Left cardiac atrium (tissue), 4 donors: ENCODE data around the gene SYT3. TPM values are rescaled to one million over a fixed set of nuclear protein-coding genes. Genes with fewer than 3 reads are reported as not detected.

Source experiments
- ATAC-seq, 2 donors: fragments of 200-7000 bp; cut with Tn5 transposase; one replicate each; pipeline ENCODE4 v1.9.1; 2020; ENCODE audit warnings: mild to moderate bottlenecking in 2 of 2, moderate library complexity in 2 of 2
- DNase-seq: peaks from one replicate; pipeline ENCODE4 v3.0.0-alpha.2; 2020
- intact Hi-C, 2 donors: fragments of 100-400 bp; cut with DNase I; formaldehyde crosslinking; loops; one replicate each; pipeline versions ENCODE4 v1.14.1 to v1.15.1; 2022 to 2023
- long read RNA-seq: library from polyadenylated mRNA; unstranded; transcript quantifications from one replicate; pipeline ENCODE4 v2.0.0, GENCODE V29; 2021
- total RNA-seq, 2 donors: library from RNA; stranded (reverse); fragmentation: NEBNext Ultra II Directional; extraction: Animal tissue kit (Norgen Biotek cat#: 25700); gene quantifications; one replicate each; pipeline ENCODE4 v1.2.1, GENCODE V29; 2021
- donor health status: DM: no; HTN: yes; CAD: no.
- donor health status: DM: no; HTN: yes; CAD: no; lungs with severe emphysema.
- donor health status: DM: yes; HTN: yes; CAD: no.
- donor health status: Dilated cardiomyopathy.

SYT3 gene, protein sequence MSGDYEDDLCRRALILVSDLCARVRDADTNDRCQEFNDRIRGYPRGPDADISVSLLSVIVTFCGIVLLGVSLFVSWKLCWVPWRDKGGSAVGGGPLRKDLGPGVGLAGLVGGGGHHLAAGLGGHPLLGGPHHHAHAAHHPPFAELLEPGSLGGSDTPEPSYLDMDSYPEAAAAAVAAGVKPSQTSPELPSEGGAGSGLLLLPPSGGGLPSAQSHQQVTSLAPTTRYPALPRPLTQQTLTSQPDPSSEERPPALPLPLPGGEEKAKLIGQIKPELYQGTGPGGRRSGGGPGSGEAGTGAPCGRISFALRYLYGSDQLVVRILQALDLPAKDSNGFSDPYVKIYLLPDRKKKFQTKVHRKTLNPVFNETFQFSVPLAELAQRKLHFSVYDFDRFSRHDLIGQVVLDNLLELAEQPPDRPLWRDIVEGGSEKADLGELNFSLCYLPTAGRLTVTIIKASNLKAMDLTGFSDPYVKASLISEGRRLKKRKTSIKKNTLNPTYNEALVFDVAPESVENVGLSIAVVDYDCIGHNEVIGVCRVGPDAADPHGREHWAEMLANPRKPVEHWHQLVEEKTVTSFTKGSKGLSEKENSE
- under 1 TPM; 0.24 to 0.52 TPM for total RNA-seq
- long read RNA-seq, partial matches to known transcripts, result 1 of 4 reads
- long read RNA-seq, other reads (novel, unspliced or antisense), result 0 of 4 reads

- intact Hi-C loops, result loop anchor here in 1 of 2 donors (5.0 kb wide), 1 partner anchor 102 kb away; no protein-coding TSS in a partner anchor
- peak; percentile 88 to 94 for ATAC-seq
These were observed at the start of gene SYT3 for GRCh38 chr19:50639121-50640112. TSS of gene SYT3 (minus strand) at chr19:50639881. CDS start at chr19:50637411, 2,470 bp downstream.

GRCh38 chr19:50688766-50689165 lies 49.1 kb upstream of the SYT3 start:
- ATAC-seq (no peak), DNase-seq (no peak)
- intact Hi-C loops, result no loop called here

More at GRCh38 chr19:50639121-50640112, at the start of gene SYT3:
- peak; percentile 73 for DNase-seq

GRCh38 chr19:50686310-50687032 lies 46.8 kb upstream of the SYT3 start:
- DNase-seq (no peak), ATAC-seq (no peak)
- intact Hi-C loops, result no loop called here

DNA sequence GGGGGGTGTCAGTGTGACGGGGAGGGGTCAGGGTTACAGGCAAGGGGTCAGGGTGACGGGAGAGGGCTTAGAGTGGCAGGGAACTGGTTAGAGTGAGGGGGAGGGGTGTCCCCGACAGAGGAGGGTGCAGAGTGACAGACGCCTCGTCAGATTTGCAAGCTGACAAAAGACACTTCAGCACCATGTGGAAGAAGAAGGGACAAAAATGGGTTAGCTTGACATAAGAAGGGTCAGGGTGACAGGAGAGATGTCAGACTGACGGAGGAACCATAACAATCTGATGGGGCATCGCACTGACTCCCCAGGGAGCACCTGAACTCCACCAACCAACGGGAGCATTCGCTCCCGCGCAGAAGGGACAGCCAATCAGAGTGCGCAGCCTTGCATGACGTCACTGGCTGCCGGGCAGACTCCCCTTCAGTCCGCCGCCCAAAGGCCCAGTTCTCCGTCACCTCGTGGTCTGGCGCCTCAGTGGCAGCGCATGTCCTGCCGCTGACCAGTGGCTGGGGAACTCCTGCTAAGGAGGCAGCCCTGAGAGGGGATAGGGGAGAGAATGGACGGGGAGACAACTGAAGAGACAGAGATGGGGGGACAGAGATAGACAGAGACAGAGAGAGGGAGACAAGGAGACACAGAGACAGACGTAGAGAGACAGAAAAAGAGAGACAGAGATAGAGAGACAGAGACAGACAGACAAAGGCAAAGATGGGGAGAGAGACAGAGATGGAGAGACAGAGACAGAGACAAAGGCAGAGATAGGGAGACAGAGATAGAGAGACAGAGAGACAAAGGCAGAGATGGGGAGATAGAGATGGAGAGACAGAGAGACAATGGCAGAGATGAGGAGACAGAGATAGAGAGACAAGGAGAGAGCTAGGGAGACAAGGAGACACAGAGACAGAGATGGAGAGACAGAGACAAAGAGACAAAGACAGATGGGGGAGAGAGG lies 39.8 kb upstream of the SYT3 start:
- intact Hi-C loops, result no loop called here
- ATAC-seq (peak; percentile 95 to 96), DNase-seq (peak; percentile 83)

DNA sequence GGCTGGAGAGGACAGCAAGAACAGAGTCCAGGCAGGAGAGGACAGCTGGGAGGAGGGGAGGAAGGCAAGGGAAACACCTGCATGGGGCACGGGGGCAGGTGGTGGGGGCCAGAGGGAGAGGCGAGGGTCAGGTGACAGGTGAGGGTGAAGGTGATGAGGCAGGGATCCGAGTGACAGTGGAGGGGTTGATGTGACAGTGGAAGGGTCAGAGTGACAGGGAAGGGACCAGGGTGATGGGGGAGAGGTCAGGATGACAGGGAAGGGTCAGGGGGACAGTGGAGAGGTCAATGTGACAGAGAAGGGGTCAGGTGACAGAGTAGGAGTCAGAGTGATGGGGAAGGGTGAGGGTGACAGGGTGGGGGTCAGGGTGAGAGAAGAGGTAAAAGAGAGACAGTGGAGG lies 38.6 kb upstream of the SYT3 start:
- ATAC-seq, result no peak
- intact Hi-C loops, result no loop called here
- no peak for DNase-seq

DNA sequence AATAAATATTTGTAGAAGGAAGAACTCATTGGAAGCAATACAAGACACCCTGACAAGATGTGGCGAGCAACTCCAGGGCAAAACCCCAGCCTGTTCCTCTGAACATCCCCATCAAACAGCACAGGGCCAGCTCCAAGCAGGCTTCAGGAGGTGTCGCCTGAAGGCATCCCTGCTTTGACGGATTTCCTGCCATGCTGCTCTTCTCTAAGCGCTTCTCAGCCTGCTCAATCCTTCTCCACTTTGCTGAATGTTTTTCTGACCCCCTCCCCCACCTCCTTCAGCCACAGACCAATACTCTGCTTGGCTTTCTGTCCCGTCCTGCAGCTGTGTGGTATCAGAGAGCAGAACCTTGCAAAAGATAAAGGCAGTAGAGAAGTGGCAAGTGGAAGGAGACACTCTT lies 38.0 kb upstream of the SYT3 start:
- DNase-seq, result no peak
- intact Hi-C loops, result no loop called here

DNA sequence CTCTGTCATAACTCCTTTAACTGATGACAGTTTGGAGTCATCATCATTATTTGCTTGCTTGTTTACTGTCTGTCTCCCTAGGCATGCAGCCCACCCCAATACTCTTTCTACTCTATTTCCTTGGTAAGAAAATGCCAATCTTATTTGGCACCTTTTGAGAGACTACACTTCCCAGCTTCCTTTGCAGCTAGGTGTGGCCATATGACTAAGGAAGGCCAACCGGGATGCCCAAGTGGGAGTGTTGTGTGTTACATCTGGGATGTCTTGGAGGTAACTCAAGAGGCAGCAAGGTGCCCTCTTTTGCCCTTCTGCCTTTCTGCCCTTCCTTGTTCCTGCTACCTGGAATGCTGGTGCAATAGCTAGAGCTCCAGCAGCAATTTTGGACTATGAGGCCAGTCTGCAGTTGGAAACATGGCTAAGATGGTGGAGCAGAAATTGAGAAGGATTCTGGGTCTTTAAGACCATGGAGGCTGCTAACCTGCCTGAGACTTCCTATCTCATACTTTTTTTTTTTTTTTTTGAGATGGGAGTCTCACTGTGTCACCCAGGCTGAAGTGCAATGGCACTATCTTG lies 37.0 kb upstream of the SYT3 start:
- intact Hi-C loops, result no loop called here
- ATAC-seq (no peak), DNase-seq (no peak)

More for the DNA sequence above, 38.0 kb upstream of the SYT3 start:
- no peak for ATAC-seq

GRCh38 chr19:50673118-50673517 lies 33.4 kb upstream of the SYT3 start:
- no peak for DNase-seq
- ATAC-seq, result no peak
- intact Hi-C loops, result no loop called here

DNA sequence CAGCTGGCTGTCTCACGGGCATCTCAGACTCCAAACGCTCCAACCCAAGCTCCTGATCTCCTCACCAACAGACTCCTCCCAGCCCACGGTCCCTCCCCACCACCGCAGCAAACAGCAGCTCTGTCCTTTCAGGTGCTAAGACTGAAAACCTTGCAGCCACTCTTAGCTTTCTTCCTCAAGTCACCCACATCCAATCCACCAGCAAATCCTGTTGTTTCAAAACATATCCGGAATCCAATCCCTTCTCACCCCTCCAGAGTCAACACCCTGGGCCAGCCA lies 30.4 kb upstream of the SYT3 start:
- intact Hi-C loops, result no loop called here
- no peak for DNase-seq
- no peak for ATAC-seq

DNA sequence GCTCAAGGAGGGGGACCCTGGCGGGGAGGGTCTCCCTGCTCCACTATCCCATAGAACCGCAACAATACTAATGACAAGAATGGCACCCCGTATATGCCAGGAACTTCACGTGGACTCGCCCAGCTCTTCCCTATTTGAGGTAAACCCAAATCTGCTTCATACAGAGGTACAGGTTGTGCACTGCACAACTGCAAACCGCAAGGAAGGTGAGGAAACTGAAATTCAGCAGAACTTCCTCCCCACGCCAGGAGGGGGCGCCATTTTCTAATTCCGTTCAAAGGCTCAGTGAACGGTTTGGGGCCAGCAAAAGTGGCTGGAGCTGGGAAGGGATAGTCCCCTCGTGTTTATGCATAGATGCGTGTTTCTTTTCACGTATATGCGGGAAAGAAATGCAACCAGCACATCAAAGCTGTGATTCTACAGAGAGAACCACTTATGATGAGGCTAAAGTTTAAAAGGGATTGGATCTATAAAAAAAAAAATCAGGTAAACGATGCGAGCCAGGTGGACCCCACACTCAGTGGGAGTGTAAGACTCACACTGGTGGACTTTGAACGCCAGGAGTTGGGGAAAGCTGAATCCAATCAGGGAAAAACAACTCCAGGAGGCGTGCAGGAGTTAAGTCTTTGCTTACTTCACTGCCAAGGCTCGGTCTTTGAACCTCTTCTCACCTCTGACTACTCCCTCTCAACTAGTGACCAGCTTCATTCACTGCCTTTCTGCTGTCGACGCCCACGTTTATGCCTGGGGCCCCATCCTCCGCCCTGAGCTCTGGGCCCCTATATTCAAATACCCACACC lies 29.8 kb upstream of the SYT3 start:
- DNase-seq, result no peak
- intact Hi-C loops, result no loop called here
- ATAC-seq, result no peak

DNA sequence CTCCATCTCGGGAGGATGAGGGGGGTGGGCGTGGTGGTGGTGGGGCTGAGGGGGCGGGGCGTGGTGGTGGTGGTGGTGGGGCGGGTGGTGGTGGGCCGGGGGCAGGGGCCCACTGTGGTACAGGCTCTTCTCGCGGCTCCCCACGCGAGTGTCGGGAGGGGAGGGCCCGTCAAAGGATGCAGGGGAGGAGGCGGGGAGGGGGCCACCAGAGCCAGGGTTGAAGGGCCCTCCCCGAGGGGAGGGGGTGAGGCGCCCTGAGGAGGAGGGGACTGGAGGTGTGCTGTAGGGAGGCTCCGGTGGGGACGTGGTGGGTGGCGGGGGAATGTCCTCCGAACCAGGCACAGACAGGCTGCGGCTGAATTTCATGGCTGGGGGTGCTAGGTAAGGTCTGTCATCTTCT lies 29.2 kb upstream of the SYT3 start:
- DNase-seq, result no peak
- intact Hi-C loops, result no loop called here
- no peak for ATAC-seq

DNA sequence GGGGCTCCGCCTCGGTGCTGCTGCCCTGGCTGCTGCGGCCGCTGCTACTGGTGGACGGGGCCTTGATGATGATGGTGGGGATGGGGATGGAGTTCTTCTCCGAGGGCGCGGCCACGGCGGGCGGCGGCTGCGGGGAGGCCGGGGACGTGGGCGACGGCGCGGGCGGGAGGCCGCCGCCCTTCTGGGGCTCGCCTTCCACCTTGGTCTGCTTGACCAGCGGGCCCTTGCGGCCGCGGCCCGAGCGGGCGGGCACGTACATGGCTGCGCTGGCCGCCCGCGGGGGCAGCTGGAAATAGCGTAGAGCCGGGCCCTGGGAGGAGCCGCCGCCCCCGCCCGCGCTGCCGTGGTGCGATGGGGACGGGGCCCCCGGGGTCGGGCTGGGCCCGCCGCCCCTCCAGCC lies 28.7 kb upstream of the SYT3 start:
- DNase-seq (no peak), ATAC-seq (no peak)
- intact Hi-C loops, result no loop called here

- intact Hi-C loops, result no loop called here
- DNase-seq (no peak), ATAC-seq (no peak)
These were observed 28.1 kb upstream of the SYT3 start for GRCh38 chr19:50667759-50668231.

DNA sequence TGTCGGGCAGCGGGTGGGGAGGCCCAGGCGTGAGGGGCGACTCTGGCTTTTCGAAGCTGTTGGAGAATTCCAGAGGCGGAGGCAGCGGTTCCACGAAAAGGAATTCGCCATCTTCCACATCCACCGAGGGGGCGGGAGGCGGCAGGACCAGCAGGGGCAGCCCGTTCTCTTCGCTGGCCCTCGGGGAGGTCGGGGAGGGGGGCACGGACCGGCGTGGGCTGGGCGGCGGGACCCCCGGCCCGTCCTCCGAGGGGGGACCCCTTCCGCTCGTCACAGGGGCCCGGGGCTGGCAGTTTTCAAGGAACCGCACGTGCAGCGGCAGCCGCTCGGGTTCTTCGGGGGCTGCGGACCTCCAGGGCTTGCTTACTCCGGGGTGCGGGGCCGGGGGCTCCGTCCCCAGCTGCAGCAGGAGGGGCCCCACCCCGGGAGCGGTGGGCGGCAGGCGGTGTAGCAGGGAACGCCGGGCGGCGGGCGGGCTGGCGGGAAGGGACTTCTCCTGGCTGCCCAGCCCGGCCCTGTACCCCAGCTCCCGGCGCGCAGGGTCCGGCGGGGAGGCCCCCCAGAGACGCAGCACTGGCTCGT lies 27.6 kb upstream of the SYT3 start:
- intact Hi-C loops, result no loop called here
- no peak for DNase-seq
- no peak for ATAC-seq

DNA sequence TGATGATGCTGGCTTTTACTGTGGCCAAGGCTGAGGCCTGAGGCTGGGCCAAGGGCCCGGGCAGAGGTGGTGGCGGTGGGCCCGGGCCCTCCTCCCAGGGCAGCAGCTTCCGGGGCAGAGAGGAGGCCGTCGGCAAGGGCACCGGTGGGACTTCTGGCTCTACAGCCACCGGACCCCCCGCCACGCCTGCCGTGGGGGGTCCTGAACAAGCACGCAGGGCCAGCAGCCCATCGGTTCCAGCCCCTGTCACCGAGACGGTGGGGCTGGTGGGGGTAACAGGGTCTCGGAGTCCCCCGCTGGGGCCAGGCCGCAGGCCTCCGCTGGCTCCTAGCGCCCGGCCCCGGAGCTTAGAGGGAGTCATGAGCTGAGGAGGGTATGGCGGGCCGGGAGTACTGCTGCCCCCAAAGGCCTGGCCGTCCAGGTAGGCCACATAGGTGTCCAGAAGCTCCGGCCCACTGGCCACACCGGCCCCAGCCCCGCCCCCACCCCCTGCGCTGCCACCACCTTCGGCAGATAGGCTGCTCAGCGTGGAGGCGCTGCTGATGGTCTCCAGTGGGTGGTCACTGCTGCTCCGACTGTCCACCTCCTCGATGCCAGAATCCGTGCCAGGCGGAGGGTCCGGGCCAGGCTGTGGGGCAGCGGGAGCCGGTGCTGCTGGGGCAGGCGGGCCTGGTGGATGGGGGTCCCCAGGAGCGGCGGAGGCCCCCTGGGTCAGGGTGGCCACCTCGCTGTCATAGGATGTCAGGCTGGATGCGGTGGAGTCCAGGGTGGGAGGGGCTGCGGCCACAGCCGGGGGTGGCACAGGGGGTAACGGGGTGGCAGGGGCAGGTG lies 26.9 kb upstream of the SYT3 start:
- intact Hi-C loops, result no loop called here
- no peak for ATAC-seq
- no peak for DNase-seq

- DNase-seq, result no peak
- intact Hi-C loops, result no loop called here
- ATAC-seq, result no peak
These were observed 24.5 kb upstream of the SYT3 start for GRCh38 chr19:50664204-50664603.
